IMR-90 (cell line): ENCODE measurements around the gene FN1. TPM values are rescaled to one million over a fixed set of nuclear protein-coding genes. Genes with fewer than 3 reads are reported as not detected.

Source experiments
- ATAC-seq: fragments of 200-7000 bp; cut with Tn5 transposase; 2 replicates; pipeline ENCODE4 v1.9.1; 2020; ENCODE audit warnings: low read depth, mild to moderate bottlenecking, moderate library complexity
- BruUV-seq: library from RNA; stranded (reverse); fragments of 400-500 nt; replicated peaks from 2 replicates; lab custom pipeline; 2021; lab: Mats Ljungman, UMichigan
- CTCF ChIA-PET: fragments of 300-600 bp; formaldehyde crosslinking; extraction: SDS; loops from one replicate; lab custom pipeline; 2021; ENCODE audit warnings: antibody characterized with exemption; lab: Yijun Ruan, JAX
- POLR2A ChIA-PET: fragments of 300-600 bp; sonication (Branson Sonifier 250); formaldehyde crosslinking; loops from one replicate; lab custom pipeline; 2022; ENCODE audit warnings: antibody characterized with exemption; ENCODE audit not compliant: unreplicated experiment; lab: Charles Lee
- DNase-seq: peaks from one replicate; pipeline ENCODE4 v3.0.0; 2013
- H2AFZ ChIP-seq: replicated peaks from 2 replicates; pipeline ENCODE3; 2013; ENCODE audit warnings: low read length, mild to moderate bottlenecking; ENCODE audit not compliant: poor library complexity
- H2AK5ac ChIP-seq: 2 replicates; pipeline ENCODE4 v1.6.1; 2013; ENCODE audit warnings: low read depth, low read length, inconsistent platforms
- H2AK9ac ChIP-seq: replicated peaks from 2 replicates; pipeline ENCODE3; 2013; ENCODE audit warnings: mild to moderate bottlenecking, low read depth, low read length, moderate library complexity; ENCODE audit not compliant: poor library complexity
- H2BK120ac ChIP-seq: 2 replicates; pipeline ENCODE4 v1.6.1; 2013; ENCODE audit warnings: low read depth, low read length, inconsistent platforms
- H2BK15ac ChIP-seq: 3 replicates; pipeline ENCODE4 v1.6.1; 2013; ENCODE audit warnings: low read depth, low read length, inconsistent platforms
- H2BK20ac ChIP-seq: 2 replicates; pipeline ENCODE4 v1.6.1; 2013; ENCODE audit warnings: low read depth, mild to moderate bottlenecking, inconsistent platforms, low read length, moderate library complexity
- H2BK5ac ChIP-seq: 2 replicates; pipeline ENCODE4 v1.6.1; 2013; ENCODE audit warnings: mild to moderate bottlenecking, low read depth, low read length, inconsistent platforms; ENCODE audit not compliant: poor library complexity, severe bottlenecking
- H3K14ac ChIP-seq: replicated peaks from 2 replicates; pipeline ENCODE4 v1.6.1; 2013; ENCODE audit warnings: low read depth, low read length, inconsistent platforms
- H3K18ac ChIP-seq: 2 replicates; pipeline ENCODE4 v1.6.1; 2013; ENCODE audit warnings: low read depth, low read length, control low read depth
- H3K23ac ChIP-seq: 2 replicates; pipeline ENCODE4 v1.6.1; 2013; ENCODE audit warnings: low read depth, low read length, inconsistent platforms
- H3K27ac ChIP-seq: 2 replicates; pipeline ENCODE4 v1.5.1; 2013; ENCODE audit warnings: mild to moderate bottlenecking, control low read depth, low read length; ENCODE audit not compliant: insufficient read depth
- H3K27me3 ChIP-seq: 2 replicates; pipeline ENCODE4 v1.6.1; 2013; ENCODE audit warnings: low read length; ENCODE audit not compliant: control insufficient read depth, insufficient read depth
- H3K36me3 ChIP-seq: 2 replicates; pipeline ENCODE4 v1.6.1; 2013; ENCODE audit warnings: low read length, mixed read lengths; ENCODE audit not compliant: control insufficient read depth, insufficient read depth
- H3K4ac ChIP-seq: 2 replicates; pipeline ENCODE4 v1.6.1; 2013; ENCODE audit warnings: low read depth, low read length, inconsistent platforms
- H3K4me1 ChIP-seq: 2 replicates; pipeline ENCODE4 v1.6.1; 2013; ENCODE audit warnings: low read length, mixed read lengths; ENCODE audit not compliant: control insufficient read depth, insufficient read depth
- H3K4me2 ChIP-seq: 2 replicates; pipeline ENCODE4 v1.6.1; 2013; ENCODE audit warnings: low read depth, mild to moderate bottlenecking, control low read depth, low read length, moderate library complexity
- H3K4me3 ChIP-seq: 2 replicates; pipeline ENCODE4 v1.5.1; 2013; ENCODE audit warnings: low read depth, mild to moderate bottlenecking, control low read depth, low read length, moderate library complexity; ENCODE audit not compliant: insufficient read depth
- H3K56ac ChIP-seq: 2 replicates; pipeline ENCODE4 v1.6.1; 2013; ENCODE audit warnings: low read length, inconsistent platforms; ENCODE audit not compliant: insufficient read depth; ENCODE audit errors: extremely low read depth
- H3K79me1 ChIP-seq, 2 experiments: 2 replicates each; pipeline ENCODE4 v1.6.1; 2013; ENCODE audit warnings: low read length in 2 of 2, inconsistent platforms in 1 of 2, low read depth in 1 of 2
- H3K9ac ChIP-seq: 2 replicates; pipeline ENCODE4 v1.6.1; 2013; ENCODE audit warnings: low read depth, low read length, control low read depth
- H3K9me1 ChIP-seq: 2 replicates; pipeline ENCODE4 v1.6.1; 2013; ENCODE audit warnings: low read length, inconsistent platforms; ENCODE audit not compliant: insufficient read depth
- H3K9me3 ChIP-seq: 2 replicates; pipeline ENCODE4 v1.6.1; 2013; ENCODE audit warnings: low read length; ENCODE audit not compliant: control insufficient read depth, insufficient read depth
- H4K20me1 ChIP-seq: 2 replicates; pipeline ENCODE4 v1.6.1; 2013; ENCODE audit warnings: low read length, inconsistent platforms; ENCODE audit not compliant: insufficient read depth
- H4K5ac ChIP-seq: 2 replicates; pipeline ENCODE4 v1.6.1; 2013; ENCODE audit warnings: mild to moderate bottlenecking, low read depth, low read length, control low read depth
- H4K8ac ChIP-seq, 2 experiments: 2 replicates each; pipeline ENCODE4 v1.6.1; 2013; ENCODE audit warnings: low read depth in 2 of 2, low read length in 2 of 2, control low read depth in 1 of 2, inconsistent platforms in 1 of 2
- H4K91ac ChIP-seq: 2 replicates; pipeline ENCODE4 v1.6.1; 2013; ENCODE audit warnings: low read depth, low read length, inconsistent platforms; ENCODE audit not compliant: insufficient read depth
- BHLHE40 ChIP-seq: fragments of 150-350 bp; IDR thresholded peaks from 2 replicates; pipeline ENCODE4 v1.6.1; 2016; ENCODE audit warnings: mild to moderate bottlenecking, low read depth, low read length
- MAZ ChIP-seq: IDR thresholded peaks from 2 replicates; pipeline ENCODE4 v1.6.1; 2012; ENCODE audit warnings: low read depth, mild to moderate bottlenecking, low read length, improper control_type of control experiment, moderate library complexity, borderline replicate concordance
- MXI1 ChIP-seq: IDR thresholded peaks from 2 replicates; pipeline ENCODE4 v1.6.1; 2012; ENCODE audit warnings: low read depth, mild to moderate bottlenecking, low read length, moderate library complexity, borderline replicate concordance
- NFE2L2 ChIP-seq: fragments of 150-350 bp; IDR thresholded peaks from 2 replicates; pipeline ENCODE4 v1.6.1; 2016; ENCODE audit warnings: low read depth, mild to moderate bottlenecking, low read length
- POLR2A ChIP-seq: IDR thresholded peaks from 2 replicates; pipeline ENCODE4 v1.6.1; 2012; ENCODE audit warnings: mild to moderate bottlenecking, low read depth, low read length
- RFX5 ChIP-seq: IDR thresholded peaks from 2 replicates; pipeline ENCODE4 v1.8.0; 2012; ENCODE audit warnings: low read depth, mild to moderate bottlenecking, low read length, moderate library complexity
- WGBS, 2 experiments: methylation state at CpG; one replicate each; pipeline versions ENCODE4 v1.1.5 to v1.1.7; 2013; ENCODE audit warnings: missing lambda C conversion rate in 2 of 2; ENCODE audit not compliant: insufficient read length in 1 of 2; ENCODE audit errors: extremely low coverage in 2 of 2; 5-methylcytosine and 5-hydroxymethylcytosine counted together
- dilution Hi-C: fragments of 300-500 bp; cut with HindIII; formaldehyde crosslinking; loops from one replicate; pipeline ENCODE4 v1.14.3; 2018; ENCODE audit warnings: low sequenced_read_pairs; ENCODE audit not compliant: unreplicated experiment
- in situ Hi-C: fragments of 300-500 bp; cut with MboI; formaldehyde crosslinking; loops from 3 replicates; pipeline ENCODE4 v1.14.3; 2019; ENCODE audit warnings: low sequenced_read_pairs, inconsistent platforms, mixed read lengths
- intact Hi-C: fragments of 100-400 bp; cut with micrococcal nuclease; formaldehyde crosslinking; loops from 2 replicates; pipeline ENCODE4 v1.10.0; 2022
- polyA plus RNA-seq, 3 experiments: library from polyadenylated mRNA; depleted of rRNA; stranded (reverse); fragments of >200 nt; gene quantifications; 2 replicates each; pipeline ENCODE4 v1.2.3, GENCODE V29; 2012; ENCODE audit warnings: low replicate concordance in 1 of 3
- total RNA-seq: library from RNA; depleted of rRNA; stranded (reverse); fragments of >200 nt; gene quantifications from 2 replicates; pipeline ENCODE4 v1.2.3, GENCODE V29; 2012
- TF ChIP-seq, protein P1 (sequence below): fragments of 150-350 bp; IDR thresholded peaks from 2 replicates; pipeline ENCODE4 v1.6.1; 2017; ENCODE audit warnings: mild to moderate bottlenecking, antibody characterized with exemption, low read length, low read depth
- TF ChIP-seq, protein P2 (sequence below): fragments of 150-350 bp; IDR thresholded peaks from 2 replicates; pipeline ENCODE4 v1.6.1; 2016; ENCODE audit warnings: low read depth, mild to moderate bottlenecking, low read length, moderate library complexity, borderline replicate concordance

FN1 gene
- total and polyA plus RNA-seq, 2 of the 4 experiments (the other 2 are of a cell fraction) = 8,243 to 13,004 TPM

DNA sequence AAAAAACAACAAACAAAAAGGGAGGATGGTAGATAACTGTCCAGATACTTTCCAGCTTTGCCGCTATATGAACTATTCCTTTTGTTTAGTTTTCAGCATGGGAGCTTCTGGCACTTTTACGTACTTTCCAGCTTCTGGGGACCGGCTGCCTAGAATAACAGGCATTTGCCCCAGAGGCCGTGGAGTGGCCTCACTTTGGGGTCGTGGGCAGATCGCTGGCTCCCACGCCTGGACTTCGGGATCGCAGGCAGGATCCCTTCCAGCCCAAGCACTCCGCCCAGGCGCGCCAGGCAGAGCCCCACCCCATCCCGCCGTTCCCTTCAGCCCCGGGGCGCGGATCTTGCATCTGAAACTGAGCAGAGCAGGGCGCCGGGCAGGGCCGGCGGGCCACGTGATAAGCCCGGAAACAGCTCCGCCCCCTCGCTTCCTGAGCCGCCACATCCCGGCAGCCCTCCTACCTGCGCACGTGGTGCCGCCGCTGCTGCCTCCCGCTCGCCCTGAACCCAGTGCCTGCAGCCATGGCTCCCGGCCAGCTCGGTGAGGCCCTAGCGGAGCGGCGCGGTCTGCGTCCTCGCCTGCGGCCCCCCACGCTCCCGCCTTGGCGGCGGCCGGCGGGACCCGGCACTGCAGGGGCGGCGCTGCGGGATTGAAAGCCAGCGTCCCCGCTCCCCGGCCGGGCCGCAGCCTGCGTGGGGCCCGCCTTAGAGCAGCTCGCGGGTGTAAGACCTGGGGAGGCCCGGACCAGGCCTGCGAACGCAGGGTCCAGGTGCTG lies 124.1 kb downstream of the FN1 start, which contains the start of gene ATIC:
TSS of gene ATIC (plus strand) at position 435 of the 772 bp plus-strand sequence. CDS start at position 519, 84 bp downstream.
- TF ChIP-seq, protein P1, sequence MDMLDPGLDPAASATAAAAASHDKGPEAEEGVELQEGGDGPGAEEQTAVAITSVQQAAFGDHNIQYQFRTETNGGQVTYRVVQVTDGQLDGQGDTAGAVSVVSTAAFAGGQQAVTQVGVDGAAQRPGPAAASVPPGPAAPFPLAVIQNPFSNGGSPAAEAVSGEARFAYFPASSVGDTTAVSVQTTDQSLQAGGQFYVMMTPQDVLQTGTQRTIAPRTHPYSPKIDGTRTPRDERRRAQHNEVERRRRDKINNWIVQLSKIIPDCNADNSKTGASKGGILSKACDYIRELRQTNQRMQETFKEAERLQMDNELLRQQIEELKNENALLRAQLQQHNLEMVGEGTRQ = peak; percentile 97
- no peak for TF ChIP-seq NFE2L2
- peak; percentile 59 for TF ChIP-seq BHLHE40
- no peak for TF ChIP-seq RFX5
- TF ChIP-seq POLR2A = peak; percentile 53; the same call in 1 of the 2 replicates
- TF ChIP-seq MAZ = peak; percentile 75; the same call in 1 of the 2 replicates
- TF ChIP-seq MXI1 = peak; percentile 98
- TF ChIP-seq, protein P2, sequence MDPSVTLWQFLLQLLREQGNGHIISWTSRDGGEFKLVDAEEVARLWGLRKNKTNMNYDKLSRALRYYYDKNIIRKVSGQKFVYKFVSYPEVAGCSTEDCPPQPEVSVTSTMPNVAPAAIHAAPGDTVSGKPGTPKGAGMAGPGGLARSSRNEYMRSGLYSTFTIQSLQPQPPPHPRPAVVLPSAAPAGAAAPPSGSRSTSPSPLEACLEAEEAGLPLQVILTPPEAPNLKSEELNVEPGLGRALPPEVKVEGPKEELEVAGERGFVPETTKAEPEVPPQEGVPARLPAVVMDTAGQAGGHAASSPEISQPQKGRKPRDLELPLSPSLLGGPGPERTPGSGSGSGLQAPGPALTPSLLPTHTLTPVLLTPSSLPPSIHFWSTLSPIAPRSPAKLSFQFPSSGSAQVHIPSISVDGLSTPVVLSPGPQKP = no peak
- Histone ChIP-seq H3K4ac (peak within 1 kb of the TSS; percentile 81), H2AFZ (peak within 1 kb of the TSS; percentile 99), H2BK5ac (peak within 1 kb of the TSS; percentile 56), H4K91ac (peak within 1 kb of the TSS; percentile 86), H3K79me1 (peaks cover 15 to 23% of the 10 kb centered on the region in 2 experiments), H3K18ac (peak within 1 kb of the TSS; percentile 20), H3K56ac (peak within 1 kb of the TSS; percentile 94), H3K14ac (peak within 1 kb of the TSS; percentile 93), H2BK20ac (peak within 1 kb of the TSS; percentile 22; the same call in 1 of the 2 replicates), H2AK5ac (peak within 1 kb of the TSS; percentile 79), H2BK120ac (peak within 1 kb of the TSS; percentile 80), H4K5ac (peak within 1 kb of the TSS; percentile 32), H4K8ac (peak within 1 kb of the TSS; percentile 96 to 99), H3K4me3 (peak within 1 kb of the TSS; percentile 50), H3K27me3 (no peaks in the 10 kb centered on the region), H3K4me1 (0 out of 2 replicates have a peak, but pooled peaks cover 3% of the 10 kb centered on the region), H2AK9ac (peak within 1 kb of the TSS; percentile 95), H4K20me1 (no peaks in the 10 kb centered on the region), H3K36me3 (peaks cover 2% of the 10 kb centered on the region; the same call in 1 of the 2 replicates), H3K9me3 (no peaks in the 10 kb centered on the region), H3K4me2 (peak within 1 kb of the TSS; percentile 85), H3K9ac (peak within 1 kb of the TSS; percentile 90), H2BK15ac (peak within 1 kb of the TSS; percentile 30; the same call in 1 of the 3 replicates), H3K9me1 (peaks cover 3% of the 10 kb centered on the region; the same call in 1 of the 2 replicates), H3K27ac (peak within 1 kb of the TSS; percentile 68), H3K23ac (peak within 1 kb of the TSS; percentile 79)
- BruUV-seq = no TSS peak
- POLR2A ChIA-PET = interaction anchor here (0.6 kb wide), 2 partner anchors 15 to 33 kb away, joined by 5 to 9 read pairs; no protein-coding TSS in a partner anchor
- in situ Hi-C loops (no loop called here), intact Hi-C loops (no loop called here), dilution Hi-C loops (no loop called here)
- ATAC-seq = peak; percentile 97
- CTCF ChIA-PET = interaction anchor here (0.6 to 0.7 kb wide), 4 partner anchors 15 to 65 kb away, joined by 3 to 5 read pairs (median 4); no protein-coding TSS in a partner anchor
- WGBS, 2 experiments = 0% methylated on average over 21 of the region's 64 CpGs; no CpG with 5 or more reads in 1 of the 2 experiments
- DNase-seq = peak; percentile 92
